ENCODE measurements around the gene BTNL8.
"Not testable (repeated sequence)": the region's sequence is repeated elsewhere in the genome, so short reads cannot be mapped to it uniquely, and the experiment has no call there.

BTNL8 gene

DNA sequence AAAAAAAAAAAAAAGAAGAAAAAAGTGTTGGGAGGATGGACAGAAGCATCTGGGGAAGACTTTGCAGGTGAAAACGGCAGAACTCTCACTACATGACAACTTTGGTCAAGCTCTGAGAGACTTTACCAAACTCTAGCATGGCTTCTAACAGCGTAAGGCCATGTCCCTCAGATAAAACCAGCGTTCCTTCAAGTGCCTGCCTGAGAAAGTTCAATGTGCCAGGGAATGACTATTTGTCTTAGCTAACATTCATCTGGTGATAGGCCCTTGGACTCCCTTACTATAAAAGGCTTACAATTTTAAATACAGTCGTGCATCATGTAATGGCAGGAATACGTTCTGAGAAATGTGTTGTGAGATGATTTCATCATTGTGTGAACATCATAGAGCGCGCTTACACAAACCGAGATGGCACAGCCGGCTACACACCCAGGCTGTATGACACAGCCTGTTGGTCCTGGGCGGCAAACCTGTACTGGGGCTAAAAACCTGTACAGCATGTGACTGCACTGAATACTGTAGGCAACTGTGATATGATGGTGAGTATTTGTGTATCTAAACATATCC, 23.0 kb upstream of the BTNL8 start:
- no peak overlapping the region for H3K4me3 ChIP-seq (ENCODE audit: low read depth, low read length)
- TF ChIP-seq, protein P1, sequence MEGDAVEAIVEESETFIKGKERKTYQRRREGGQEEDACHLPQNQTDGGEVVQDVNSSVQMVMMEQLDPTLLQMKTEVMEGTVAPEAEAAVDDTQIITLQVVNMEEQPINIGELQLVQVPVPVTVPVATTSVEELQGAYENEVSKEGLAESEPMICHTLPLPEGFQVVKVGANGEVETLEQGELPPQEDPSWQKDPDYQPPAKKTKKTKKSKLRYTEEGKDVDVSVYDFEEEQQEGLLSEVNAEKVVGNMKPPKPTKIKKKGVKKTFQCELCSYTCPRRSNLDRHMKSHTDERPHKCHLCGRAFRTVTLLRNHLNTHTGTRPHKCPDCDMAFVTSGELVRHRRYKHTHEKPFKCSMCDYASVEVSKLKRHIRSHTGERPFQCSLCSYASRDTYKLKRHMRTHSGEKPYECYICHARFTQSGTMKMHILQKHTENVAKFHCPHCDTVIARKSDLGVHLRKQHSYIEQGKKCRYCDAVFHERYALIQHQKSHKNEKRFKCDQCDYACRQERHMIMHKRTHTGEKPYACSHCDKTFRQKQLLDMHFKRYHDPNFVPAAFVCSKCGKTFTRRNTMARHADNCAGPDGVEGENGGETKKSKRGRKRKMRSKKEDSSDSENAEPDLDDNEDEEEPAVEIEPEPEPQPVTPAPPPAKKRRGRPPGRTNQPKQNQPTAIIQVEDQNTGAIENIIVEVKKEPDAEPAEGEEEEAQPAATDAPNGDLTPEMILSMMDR (IDR thresholded peaks at IDR 0.05; ENCODE audit: borderline replicate concordance, insufficient read depth, low read depth, low read length), result no peak

DNA sequence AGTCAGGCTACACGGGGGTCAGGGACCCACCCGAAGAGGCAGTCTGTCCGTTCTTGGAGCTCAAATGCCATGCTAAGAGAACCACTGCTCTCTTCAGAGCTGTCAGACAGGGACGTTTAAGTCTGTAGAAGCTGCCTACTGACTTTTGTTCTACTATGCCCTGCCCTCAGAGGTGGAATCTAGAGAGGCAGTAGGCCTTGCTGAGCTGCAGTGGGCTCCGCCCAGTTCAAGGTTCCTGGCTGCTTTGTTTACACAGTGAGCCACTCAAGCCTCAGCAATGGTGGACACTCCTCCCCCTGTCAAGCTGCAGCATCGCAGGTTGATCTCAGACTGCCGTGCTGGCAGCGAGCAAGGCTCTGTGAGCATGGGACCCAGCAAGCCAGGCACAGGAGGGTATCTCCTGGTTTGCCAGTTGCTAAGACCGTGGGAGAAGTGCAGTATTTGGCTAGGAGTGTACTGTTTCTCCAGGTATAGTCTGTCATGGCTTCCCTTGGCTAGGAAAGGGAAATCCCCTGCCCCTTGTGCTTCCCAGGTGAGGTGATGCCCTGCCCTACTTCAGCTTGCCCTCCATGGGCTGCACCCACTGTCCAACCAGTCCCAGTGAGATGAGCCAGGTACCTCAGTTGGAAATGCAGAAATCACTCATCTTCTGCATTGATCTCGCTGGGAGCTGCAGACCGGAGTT, 13.0 kb upstream of the BTNL8 start:
- not testable (repeated sequence) for H3K4me3 ChIP-seq (ENCODE audit: low read depth, low read length)

DNA sequence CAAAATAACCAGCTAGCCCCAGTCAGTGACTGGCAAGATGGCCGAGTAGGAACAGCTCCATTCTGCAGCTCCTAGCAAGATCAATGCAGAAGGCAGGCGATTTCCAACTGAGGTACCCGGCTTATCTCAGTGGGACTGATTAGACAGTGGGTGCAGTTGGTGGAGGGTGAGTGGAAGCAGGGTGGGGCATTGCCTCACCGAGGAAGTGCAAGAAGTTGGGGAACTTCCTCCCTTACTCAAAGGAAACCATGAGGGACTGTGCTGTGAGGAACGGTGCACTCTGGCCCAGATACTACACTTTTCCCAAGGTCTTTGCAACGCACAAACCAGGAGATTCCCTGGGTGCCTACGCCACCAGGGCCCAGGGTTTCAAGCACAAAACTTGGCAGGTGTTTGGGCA, 9.6 kb upstream of the BTNL8 start:
- TF ChIP-seq, protein P1 (IDR thresholded peaks at IDR 0.05; ENCODE audit: borderline replicate concordance, insufficient read depth, low read depth, low read length), result no peak
- no peak overlapping the region for H3K4me3 ChIP-seq (ENCODE audit: low read depth, low read length)

DNA sequence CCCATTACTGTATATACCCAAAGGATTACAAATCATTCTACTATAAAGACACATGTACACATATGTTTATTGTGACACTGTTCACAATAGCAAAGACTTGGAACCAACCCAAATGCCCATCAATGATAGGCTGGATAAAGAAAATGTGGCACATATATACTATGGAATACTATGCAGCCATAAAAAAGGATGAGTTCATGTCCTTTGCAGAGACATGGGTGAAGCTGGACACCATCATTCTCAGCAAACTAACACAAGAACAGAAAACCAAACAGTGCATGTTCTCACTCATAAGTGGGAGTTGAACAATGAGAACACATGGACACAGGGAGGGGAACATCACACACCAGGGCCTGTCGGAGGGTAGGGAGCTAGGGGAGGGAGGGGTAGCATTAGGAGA, 3.6 kb upstream of the BTNL8 start:
- not testable (repeated sequence) for H3K4me3 ChIP-seq (ENCODE audit: low read depth, low read length)

DNA sequence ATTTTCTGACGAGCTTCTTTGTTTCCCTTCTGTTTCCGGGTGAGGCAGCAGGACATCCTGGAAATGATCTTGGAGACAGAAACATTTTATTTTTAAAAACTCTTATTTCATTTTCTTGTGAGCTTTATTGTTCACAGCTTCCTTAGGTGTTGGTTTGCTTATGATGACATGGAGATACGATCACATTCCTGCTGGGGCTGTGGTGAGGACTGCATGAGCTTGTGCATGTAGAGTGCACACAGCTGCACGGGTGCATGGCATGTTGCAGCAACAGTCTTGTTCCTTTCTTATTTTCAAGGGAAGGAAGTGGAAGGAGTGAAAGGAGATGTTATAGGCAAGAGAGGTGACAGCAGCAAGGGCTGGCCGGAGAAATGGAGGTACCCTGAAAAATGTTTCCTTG, 1.2 kb downstream of the BTNL8 start:
- TF ChIP-seq, protein P1 (IDR thresholded peaks at IDR 0.05; ENCODE audit: borderline replicate concordance, insufficient read depth, low read depth, low read length), result no peak
- no peak overlapping the region for H3K4me3 ChIP-seq (ENCODE audit: low read depth, low read length)

DNA sequence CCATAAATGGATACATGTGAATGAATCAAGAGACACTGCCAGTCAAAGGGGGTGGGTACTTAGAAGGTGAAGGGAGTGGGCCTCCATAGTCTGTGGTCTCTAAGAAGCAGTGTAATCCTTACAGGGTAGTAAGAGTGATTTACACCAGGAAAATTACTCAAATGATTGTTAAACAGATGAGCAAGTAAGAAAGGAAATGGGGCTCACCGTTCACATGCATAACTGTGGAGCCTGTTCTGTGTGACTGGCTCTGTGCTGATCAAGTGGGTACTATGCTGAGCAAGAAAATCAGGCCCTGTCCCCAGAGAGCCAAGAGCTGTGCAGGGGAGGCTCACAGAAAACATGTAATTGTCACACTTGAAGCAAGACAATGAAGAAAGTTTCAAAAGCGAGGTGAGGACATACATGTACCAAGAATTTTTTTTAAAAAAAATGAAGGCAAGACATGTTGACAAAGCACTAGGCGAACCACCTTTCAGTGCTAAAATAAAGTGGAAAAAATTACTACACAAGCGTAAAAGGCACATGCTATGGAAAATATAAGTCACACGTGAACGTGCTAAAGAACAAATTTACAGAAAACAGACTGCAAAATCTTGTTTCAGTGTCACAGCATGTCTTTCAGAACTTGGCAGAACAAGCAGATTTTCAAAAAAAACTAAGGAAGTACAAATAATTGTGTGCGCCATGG, 2.5 kb downstream of the BTNL8 start:
- TF ChIP-seq, protein P1 (IDR thresholded peaks at IDR 0.05; ENCODE audit: borderline replicate concordance, insufficient read depth, low read depth, low read length), result no peak
- H3K4me3 ChIP-seq (ENCODE audit: low read depth, low read length), result no peak overlapping the region

DNA sequence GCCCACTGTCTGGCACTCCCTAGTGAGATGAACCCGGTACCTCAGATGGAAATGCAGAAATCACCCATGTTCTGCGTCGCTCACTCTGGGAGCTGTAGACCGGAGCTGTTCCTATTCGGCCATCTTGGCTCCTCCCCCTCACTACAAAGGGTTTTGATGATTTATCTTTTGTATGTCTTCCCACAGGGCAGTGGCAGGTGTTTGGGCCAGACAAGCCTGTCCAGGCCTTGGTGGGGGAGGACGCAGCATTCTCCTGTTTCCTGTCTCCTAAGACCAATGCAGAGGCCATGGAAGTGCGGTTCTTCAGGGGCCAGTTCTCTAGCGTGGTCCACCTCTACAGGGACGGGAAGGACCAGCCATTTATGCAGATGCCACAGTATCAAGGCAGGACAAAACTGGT, 9.4 kb downstream of the BTNL8 start:
- TF ChIP-seq, protein P1 (IDR thresholded peaks at IDR 0.05; ENCODE audit: borderline replicate concordance, insufficient read depth, low read depth, low read length), result no peak
- no peak overlapping the region for H3K4me3 ChIP-seq (ENCODE audit: low read depth, low read length)
